ENCODE data around the gene AXL.

The AXL gene

DNA sequence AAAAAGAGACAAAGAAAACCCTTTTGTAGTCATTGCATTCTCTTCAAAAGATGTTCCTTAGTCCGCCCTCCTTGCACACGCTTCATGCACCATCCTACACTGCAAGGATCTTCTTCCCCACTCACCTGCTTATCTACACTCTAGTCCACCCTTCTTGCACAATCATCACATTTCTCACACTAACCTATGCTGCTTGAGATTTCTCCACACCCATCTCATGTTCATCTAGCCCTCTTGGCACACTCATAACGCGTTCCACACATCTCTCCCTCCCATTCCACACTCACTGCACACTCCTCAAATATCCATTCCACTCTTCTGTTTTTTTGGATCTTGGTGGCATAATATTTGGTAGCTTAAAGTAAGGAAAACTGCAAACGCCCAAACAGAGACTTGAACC lies 22.8 kb downstream of the AXL start:
- TF ChIP-seq RAD21 (IDR thresholded peaks at IDR 0.05; ENCODE audit: low read depth), result no peak
- TF ChIP-seq NFIC (IDR thresholded peaks at IDR 0.05), result no peak
- TF ChIP-seq EP300 (IDR thresholded peaks at IDR 0.05; ENCODE audit: borderline replicate concordance), result no peak
- TF ChIP-seq, protein P1, sequence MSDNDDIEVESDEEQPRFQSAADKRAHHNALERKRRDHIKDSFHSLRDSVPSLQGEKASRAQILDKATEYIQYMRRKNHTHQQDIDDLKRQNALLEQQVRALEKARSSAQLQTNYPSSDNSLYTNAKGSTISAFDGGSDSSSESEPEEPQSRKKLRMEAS (IDR thresholded peaks at IDR 0.05), result no peak
- TF ChIP-seq FOXM1 (IDR thresholded peaks at IDR 0.05; ENCODE audit: borderline replicate concordance, low read depth), result no peak
- TF ChIP-seq TEAD4 (IDR thresholded peaks at IDR 0.05), result no peak
- TF ChIP-seq CREB1 (IDR thresholded peaks at IDR 0.05; ENCODE audit: low read depth), result no peak

DNA sequence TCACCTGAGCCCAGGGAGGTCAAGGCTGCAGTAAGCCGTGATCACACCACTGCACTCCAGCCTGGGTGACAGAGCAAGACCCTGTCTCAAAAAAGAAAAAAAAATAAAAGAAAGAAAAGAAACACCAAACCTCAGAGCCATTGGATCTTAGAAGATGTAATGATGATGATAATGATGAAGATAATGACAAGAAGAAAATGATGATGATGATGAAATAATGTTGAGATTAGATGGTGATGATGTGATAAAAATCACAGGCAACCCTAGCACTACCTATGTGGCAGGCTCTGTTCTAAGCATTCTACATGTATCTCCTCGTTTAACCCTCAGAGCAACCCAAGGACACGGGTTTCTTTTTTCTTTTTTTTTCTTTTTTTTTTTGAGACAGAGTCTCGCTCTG lies 25.1 kb downstream of the AXL start:
- TF ChIP-seq EGR1 (IDR thresholded peaks at IDR 0.05) (no peak), TAF1 (IDR thresholded peaks at IDR 0.05; ENCODE audit: low read depth) (no peak), TCF12 (IDR thresholded peaks at IDR 0.05; ENCODE audit: low read depth) (no peak), FOXM1 (IDR thresholded peaks at IDR 0.05; ENCODE audit: borderline replicate concordance, low read depth) (no peak), NFIC (IDR thresholded peaks at IDR 0.05) (no peak), ZBTB7A (IDR thresholded peaks at IDR 0.05; ENCODE audit: low read depth) (no peak), CEBPB (IDR thresholded peaks at IDR 0.05) (no peak)
- TF ChIP-seq, protein P2, sequence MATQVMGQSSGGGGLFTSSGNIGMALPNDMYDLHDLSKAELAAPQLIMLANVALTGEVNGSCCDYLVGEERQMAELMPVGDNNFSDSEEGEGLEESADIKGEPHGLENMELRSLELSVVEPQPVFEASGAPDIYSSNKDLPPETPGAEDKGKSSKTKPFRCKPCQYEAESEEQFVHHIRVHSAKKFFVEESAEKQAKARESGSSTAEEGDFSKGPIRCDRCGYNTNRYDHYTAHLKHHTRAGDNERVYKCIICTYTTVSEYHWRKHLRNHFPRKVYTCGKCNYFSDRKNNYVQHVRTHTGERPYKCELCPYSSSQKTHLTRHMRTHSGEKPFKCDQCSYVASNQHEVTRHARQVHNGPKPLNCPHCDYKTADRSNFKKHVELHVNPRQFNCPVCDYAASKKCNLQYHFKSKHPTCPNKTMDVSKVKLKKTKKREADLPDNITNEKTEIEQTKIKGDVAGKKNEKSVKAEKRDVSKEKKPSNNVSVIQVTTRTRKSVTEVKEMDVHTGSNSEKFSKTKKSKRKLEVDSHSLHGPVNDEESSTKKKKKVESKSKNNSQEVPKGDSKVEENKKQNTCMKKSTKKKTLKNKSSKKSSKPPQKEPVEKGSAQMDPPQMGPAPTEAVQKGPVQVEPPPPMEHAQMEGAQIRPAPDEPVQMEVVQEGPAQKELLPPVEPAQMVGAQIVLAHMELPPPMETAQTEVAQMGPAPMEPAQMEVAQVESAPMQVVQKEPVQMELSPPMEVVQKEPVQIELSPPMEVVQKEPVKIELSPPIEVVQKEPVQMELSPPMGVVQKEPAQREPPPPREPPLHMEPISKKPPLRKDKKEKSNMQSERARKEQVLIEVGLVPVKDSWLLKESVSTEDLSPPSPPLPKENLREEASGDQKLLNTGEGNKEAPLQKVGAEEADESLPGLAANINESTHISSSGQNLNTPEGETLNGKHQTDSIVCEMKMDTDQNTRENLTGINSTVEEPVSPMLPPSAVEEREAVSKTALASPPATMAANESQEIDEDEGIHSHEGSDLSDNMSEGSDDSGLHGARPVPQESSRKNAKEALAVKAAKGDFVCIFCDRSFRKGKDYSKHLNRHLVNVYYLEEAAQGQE (IDR thresholded peaks at IDR 0.05; ENCODE audit: low read depth), result no peak

DNA sequence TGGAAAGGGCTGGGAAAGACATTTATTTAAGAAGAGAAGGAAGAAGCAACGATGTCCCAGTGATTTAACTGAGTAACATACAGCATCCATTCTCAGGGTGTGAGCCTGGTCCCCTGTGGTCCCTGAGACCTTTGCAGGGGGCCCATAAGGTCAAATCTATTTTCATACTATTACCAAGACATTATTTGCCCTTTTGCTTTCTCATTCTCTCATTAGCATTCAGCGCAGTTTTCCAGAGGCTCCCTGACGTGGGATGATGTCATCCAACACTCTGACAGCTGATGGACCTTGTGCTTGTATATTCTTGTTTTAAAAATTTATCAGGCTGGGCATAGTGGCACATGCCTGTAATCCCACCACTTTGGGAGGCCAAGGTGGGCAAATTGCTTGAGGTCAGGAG lies 26.8 kb downstream of the AXL start:
- no peak for TF ChIP-seq FOXM1 (IDR thresholded peaks at IDR 0.05; ENCODE audit: borderline replicate concordance, low read depth)
- TF ChIP-seq, protein P2 (IDR thresholded peaks at IDR 0.05; ENCODE audit: low read depth), result no peak
- TF ChIP-seq TEAD4 (IDR thresholded peaks at IDR 0.05), result no peak
- TF ChIP-seq NFIC (IDR thresholded peaks at IDR 0.05), result no peak
- TF ChIP-seq YY1 (IDR thresholded peaks at IDR 0.05; ENCODE audit: low read depth), result no peak
- TF ChIP-seq EP300 (IDR thresholded peaks at IDR 0.05; ENCODE audit: borderline replicate concordance), result no peak
- TF ChIP-seq RAD21 (IDR thresholded peaks at IDR 0.05; ENCODE audit: low read depth), result no peak
- no peak for TF ChIP-seq ZBTB7A (IDR thresholded peaks at IDR 0.05; ENCODE audit: low read depth)
- TF ChIP-seq TAF1 (IDR thresholded peaks at IDR 0.05; ENCODE audit: low read depth), result no peak
- TF ChIP-seq TCF12 (IDR thresholded peaks at IDR 0.05; ENCODE audit: low read depth), result no peak
- TF ChIP-seq EGR1 (IDR thresholded peaks at IDR 0.05), result no peak
- no peak for TF ChIP-seq CREB1 (IDR thresholded peaks at IDR 0.05; ENCODE audit: low read depth)
- TF ChIP-seq, protein P1 (IDR thresholded peaks at IDR 0.05), result no peak
- TF ChIP-seq, protein P3, sequence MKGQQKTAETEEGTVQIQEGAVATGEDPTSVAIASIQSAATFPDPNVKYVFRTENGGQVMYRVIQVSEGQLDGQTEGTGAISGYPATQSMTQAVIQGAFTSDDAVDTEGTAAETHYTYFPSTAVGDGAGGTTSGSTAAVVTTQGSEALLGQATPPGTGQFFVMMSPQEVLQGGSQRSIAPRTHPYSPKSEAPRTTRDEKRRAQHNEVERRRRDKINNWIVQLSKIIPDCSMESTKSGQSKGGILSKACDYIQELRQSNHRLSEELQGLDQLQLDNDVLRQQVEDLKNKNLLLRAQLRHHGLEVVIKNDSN (IDR thresholded peaks at IDR 0.05), result no peak
- TF ChIP-seq CEBPB (IDR thresholded peaks at IDR 0.05), result no peak

DNA sequence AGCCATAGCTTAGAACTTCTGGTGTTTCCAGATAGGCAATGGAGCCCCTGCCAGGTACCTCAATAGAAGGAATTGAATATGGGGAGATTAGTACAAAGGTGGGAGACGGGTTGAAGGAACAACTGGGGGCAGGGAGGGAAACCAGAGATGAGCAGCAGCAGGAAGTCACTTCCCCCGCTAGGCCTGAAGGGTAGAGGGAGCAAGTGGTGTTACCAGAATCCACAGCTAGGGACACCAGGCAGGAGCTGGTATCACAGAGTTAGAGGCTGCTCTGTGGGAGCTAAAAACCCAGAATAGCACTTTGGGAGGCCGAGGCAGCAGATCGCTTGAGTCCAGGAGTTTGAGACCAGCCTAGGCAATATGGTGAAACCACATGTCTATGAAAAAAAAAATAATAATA lies 29.9 kb downstream of the AXL start:
- no peak for TF ChIP-seq RAD21 (IDR thresholded peaks at IDR 0.05; ENCODE audit: low read depth)
- TF ChIP-seq TEAD4 (IDR thresholded peaks at IDR 0.05), result no peak
- TF ChIP-seq TAF1 (IDR thresholded peaks at IDR 0.05; ENCODE audit: low read depth), result no peak
- TF ChIP-seq EGR1 (IDR thresholded peaks at IDR 0.05), result no peak
- TF ChIP-seq EP300 (IDR thresholded peaks at IDR 0.05; ENCODE audit: borderline replicate concordance), result no peak
- no peak for TF ChIP-seq NFIC (IDR thresholded peaks at IDR 0.05)
- no peak for TF ChIP-seq CREB1 (IDR thresholded peaks at IDR 0.05; ENCODE audit: low read depth)
- TF ChIP-seq, protein P2 (IDR thresholded peaks at IDR 0.05; ENCODE audit: low read depth), result no peak
- no peak for TF ChIP-seq FOXM1 (IDR thresholded peaks at IDR 0.05; ENCODE audit: borderline replicate concordance, low read depth)
- TF ChIP-seq ZBTB7A (IDR thresholded peaks at IDR 0.05; ENCODE audit: low read depth), result no peak
- TF ChIP-seq, protein P1 (IDR thresholded peaks at IDR 0.05), result no peak
- TF ChIP-seq, protein P3 (IDR thresholded peaks at IDR 0.05), result no peak
- TF ChIP-seq TCF12 (IDR thresholded peaks at IDR 0.05; ENCODE audit: low read depth), result no peak
- no peak for TF ChIP-seq CEBPB (IDR thresholded peaks at IDR 0.05)
- TF ChIP-seq YY1 (IDR thresholded peaks at IDR 0.05; ENCODE audit: low read depth), result no peak
